BLaER1 treated with 17β-estradiol and CSF1 and Interleukin-3, amounts not matched to agents 10 nM and 100 nM (cell line): Measurements from ENCODE around the gene AKAP6.

Experiments used
- H3K27ac ChIP-seq, 11 experiments: shearing (Covaris generic); formaldehyde crosslinking; 2 replicates each; pipeline ENCODE4 v1.8.1; 2022
- H3K27me3 ChIP-seq, 11 experiments: shearing (Covaris generic); formaldehyde crosslinking; 2 replicates each; pipeline ENCODE4 v1.8.1; 2022
- H3K36me3 ChIP-seq, 11 experiments: shearing (Covaris generic); formaldehyde crosslinking; 2 replicates each; pipeline ENCODE4 v1.8.1; 2022
- H3K4me1 ChIP-seq, 10 experiments: shearing (Covaris generic); formaldehyde crosslinking; 2 replicates each; pipeline ENCODE4 v1.8.1; 2022
- H3K4me2 ChIP-seq, 11 experiments: shearing (Covaris generic); formaldehyde crosslinking; 2 replicates each; pipeline ENCODE4 v1.8.1; 2022
- H3K4me3 ChIP-seq, 10 experiments: shearing (Covaris generic); formaldehyde crosslinking; 2 replicates each; pipeline ENCODE4 v1.8.1; 2022
- H3K9ac ChIP-seq, 11 experiments: shearing (Covaris generic); formaldehyde crosslinking; 2 replicates each; pipeline ENCODE4 v1.8.1; 2022
- H3K9me3 ChIP-seq, 11 experiments: shearing (Covaris generic); formaldehyde crosslinking; replicated peaks in 1 of 11; 2 replicates each; pipeline ENCODE4 v1.8.1; 2022
- H4K20me1 ChIP-seq, 11 experiments: shearing (Covaris generic); formaldehyde crosslinking; 2 replicates each; pipeline ENCODE4 v1.8.1; 2022
- Cebpa-rat ChIP-seq, 11 experiments: shearing (Covaris generic); IDR thresholded peaks; 2 replicates each; pipeline ENCODE4 v1.8.1; 2022

The AKAP6 gene

GRCh38 chr14:32514681-32515080 is 185.6 kb downstream of the AKAP6 start:
- Histone ChIP-seq H3K9ac (0 out of 22 replicates have a peak overlapping the region, but pooled peaks of 1 of the 11 experiments have one; percentile 27), H4K20me1 (no peaks in the 10 kb centered on the region), H3K4me3 (no peak overlapping the region), H3K27ac (no peak overlapping the region), H3K36me3 (no peaks in the 10 kb centered on the region), H3K9me3 (peaks cover 0 to 5% (median 0%) of the 10 kb centered on the region in 11 experiments; a peak in 4 of 22 replicates), H3K27me3 (no peaks in the 10 kb centered on the region), H3K4me2 (no peak overlapping the region), H3K4me1 (no peaks in the 10 kb centered on the region)
- TF ChIP-seq Cebpa-rat (IDR thresholded peaks at IDR 0.05) = no peak

- Histone ChIP-seq H3K4me3 (no peak overlapping the region), H4K20me1 (no peaks in the 10 kb centered on the region), H3K4me2 (no peak overlapping the region), H3K36me3 (no peaks in the 10 kb centered on the region), H3K27ac (no peak overlapping the region), H3K9me3 (no peaks in the 10 kb centered on the region), H3K9ac (no peak overlapping the region), H3K27me3 (no peaks in the 10 kb centered on the region), H3K4me1 (peaks cover 0 to 5% (median 0%) of the 10 kb centered on the region in 10 experiments; a peak in 1 of 20 replicates)
- no peak for TF ChIP-seq Cebpa-rat (IDR thresholded peaks at IDR 0.05)
These were observed 195.7 kb downstream of the AKAP6 start for GRCh38 chr14:32524609-32525375.

- no peak overlapping the region for H3K4me3 ChIP-seq
- no peak for TF ChIP-seq Cebpa-rat (IDR thresholded peaks at IDR 0.05)
- peaks cover 0 to 5% (median 0%) of the 10 kb centered on the region in 10 experiments; a peak in 1 of 20 replicates for H3K4me1 ChIP-seq
- H3K36me3 ChIP-seq = no peaks in the 10 kb centered on the region
- no peak overlapping the region for H3K9ac ChIP-seq
- no peaks in the 10 kb centered on the region for H4K20me1 ChIP-seq
- no peaks in the 10 kb centered on the region for H3K9me3 ChIP-seq
- no peak overlapping the region for H3K27ac ChIP-seq
- H3K27me3 ChIP-seq = no peaks in the 10 kb centered on the region
- no peak overlapping the region for H3K4me2 ChIP-seq
These were observed 196.5 kb downstream of the AKAP6 start for GRCh38 chr14:32525591-32525990.

GRCh38 chr14:32530800-32531199 is 201.7 kb downstream of the AKAP6 start:
- Histone ChIP-seq H4K20me1 (no peaks in the 10 kb centered on the region), H3K27me3 (no peaks in the 10 kb centered on the region), H3K27ac (no peak overlapping the region), H3K9me3 (no peaks in the 10 kb centered on the region), H3K4me3 (no peak overlapping the region), H3K9ac (no peak overlapping the region), H3K4me1 (peaks cover 0 to 5% (median 0%) of the 10 kb centered on the region in 10 experiments; a peak in 1 of 20 replicates), H3K36me3 (no peaks in the 10 kb centered on the region), H3K4me2 (no peak overlapping the region)
- TF ChIP-seq Cebpa-rat (IDR thresholded peaks at IDR 0.05) = no peak

GRCh38 chr14:32531942-32532515 is 202.9 kb downstream of the AKAP6 start:
- H3K4me1 ChIP-seq = peaks cover 0 to 5% (median 0%) of the 10 kb centered on the region in 10 experiments; a peak in 1 of 20 replicates
- no peaks in the 10 kb centered on the region for H3K27me3 ChIP-seq

GRCh38 chr14:32534145-32534544 is 205.0 kb downstream of the AKAP6 start:
- H3K36me3 ChIP-seq = no peaks in the 10 kb centered on the region
- H3K9me3 ChIP-seq = no peaks in the 10 kb centered on the region
- no peak for TF ChIP-seq Cebpa-rat (IDR thresholded peaks at IDR 0.05)
- H4K20me1 ChIP-seq = no peaks in the 10 kb centered on the region
- H3K4me2 ChIP-seq = no peak overlapping the region
- no peak overlapping the region for H3K9ac ChIP-seq
- no peak overlapping the region for H3K27ac ChIP-seq
- peaks cover 0 to 4% (median 0%) of the 10 kb centered on the region in 10 experiments; a peak in 1 of 20 replicates for H3K4me1 ChIP-seq
- no peak overlapping the region for H3K4me3 ChIP-seq
- no peaks in the 10 kb centered on the region for H3K27me3 ChIP-seq

More at GRCh38 chr14:32531942-32532515, 202.9 kb downstream of the AKAP6 start:
- no peaks in the 10 kb centered on the region for H3K36me3 ChIP-seq
- no peak for TF ChIP-seq Cebpa-rat (IDR thresholded peaks at IDR 0.05)
- no peak overlapping the region for H3K4me2 ChIP-seq
- no peaks in the 10 kb centered on the region for H3K9me3 ChIP-seq
- H3K27ac ChIP-seq = no peak overlapping the region
- no peaks in the 10 kb centered on the region for H4K20me1 ChIP-seq
- no peak overlapping the region for H3K9ac ChIP-seq
- H3K4me3 ChIP-seq = no peak overlapping the region

GRCh38 chr14:32536175-32536574 is 207.1 kb downstream of the AKAP6 start:
- Histone ChIP-seq H3K4me3 (no peak overlapping the region), H3K9me3 (no peaks in the 10 kb centered on the region), H4K20me1 (no peaks in the 10 kb centered on the region), H3K9ac (no peak overlapping the region), H3K27me3 (no peaks in the 10 kb centered on the region), H3K27ac (no peak overlapping the region), H3K4me2 (no peak overlapping the region), H3K36me3 (no peaks in the 10 kb centered on the region), H3K4me1 (no peaks in the 10 kb centered on the region)
- TF ChIP-seq Cebpa-rat (IDR thresholded peaks at IDR 0.05) = no peak

- Histone ChIP-seq H4K20me1 (no peaks in the 10 kb centered on the region), H3K27me3 (no peaks in the 10 kb centered on the region), H3K4me3 (no peak overlapping the region), H3K9ac (no peak overlapping the region), H3K4me1 (no peaks in the 10 kb centered on the region), H3K36me3 (no peaks in the 10 kb centered on the region), H3K4me2 (no peak overlapping the region), H3K27ac (no peak overlapping the region), H3K9me3 (no peaks in the 10 kb centered on the region)
- TF ChIP-seq Cebpa-rat (IDR thresholded peaks at IDR 0.05) = no peak
These were observed 208.1 kb downstream of the AKAP6 start for GRCh38 chr14:32537166-32537565.

- H3K9me3 ChIP-seq = no peaks in the 10 kb centered on the region
- no peak for TF ChIP-seq Cebpa-rat (IDR thresholded peaks at IDR 0.05)
These were observed 213.4 kb downstream of the AKAP6 start for GRCh38 chr14:32542507-32542906.

GRCh38 chr14:32545095-32545494 is 216.0 kb downstream of the AKAP6 start:
- no peaks in the 10 kb centered on the region for H3K36me3 ChIP-seq
- no peak for TF ChIP-seq Cebpa-rat (IDR thresholded peaks at IDR 0.05)
- H4K20me1 ChIP-seq = no peaks in the 10 kb centered on the region
- no peaks in the 10 kb centered on the region for H3K4me1 ChIP-seq
- H3K4me3 ChIP-seq = no peak overlapping the region
- H3K9me3 ChIP-seq = no peaks in the 10 kb centered on the region
- H3K27ac ChIP-seq = no peak overlapping the region
- H3K27me3 ChIP-seq = no peaks in the 10 kb centered on the region
- H3K9ac ChIP-seq = no peak overlapping the region
- H3K4me2 ChIP-seq = no peak overlapping the region

More at GRCh38 chr14:32542507-32542906, 213.4 kb downstream of the AKAP6 start:
- Histone ChIP-seq H3K4me3 (no peak overlapping the region), H3K4me2 (no peak overlapping the region), H3K27ac (no peak overlapping the region), H3K4me1 (no peaks in the 10 kb centered on the region), H3K36me3 (no peaks in the 10 kb centered on the region), H3K9ac (no peak overlapping the region), H3K27me3 (no peaks in the 10 kb centered on the region), H4K20me1 (no peaks in the 10 kb centered on the region)
